GM21737 (cell line): ENCODE measurements around the gene MAMSTR.
A peak's percentile ranks its signal among the peaks of the same experiment; 100 is the strongest.

Source experiments
- ATAC-seq: cut with Tn5 transposase; IDR thresholded peaks from one replicate; pipeline ENCODE4 v1.9.1; 2021; ENCODE audit warnings: mild to moderate bottlenecking, moderate library complexity; ENCODE audit not compliant: unreplicated experiment

The MAMSTR gene

DNA sequence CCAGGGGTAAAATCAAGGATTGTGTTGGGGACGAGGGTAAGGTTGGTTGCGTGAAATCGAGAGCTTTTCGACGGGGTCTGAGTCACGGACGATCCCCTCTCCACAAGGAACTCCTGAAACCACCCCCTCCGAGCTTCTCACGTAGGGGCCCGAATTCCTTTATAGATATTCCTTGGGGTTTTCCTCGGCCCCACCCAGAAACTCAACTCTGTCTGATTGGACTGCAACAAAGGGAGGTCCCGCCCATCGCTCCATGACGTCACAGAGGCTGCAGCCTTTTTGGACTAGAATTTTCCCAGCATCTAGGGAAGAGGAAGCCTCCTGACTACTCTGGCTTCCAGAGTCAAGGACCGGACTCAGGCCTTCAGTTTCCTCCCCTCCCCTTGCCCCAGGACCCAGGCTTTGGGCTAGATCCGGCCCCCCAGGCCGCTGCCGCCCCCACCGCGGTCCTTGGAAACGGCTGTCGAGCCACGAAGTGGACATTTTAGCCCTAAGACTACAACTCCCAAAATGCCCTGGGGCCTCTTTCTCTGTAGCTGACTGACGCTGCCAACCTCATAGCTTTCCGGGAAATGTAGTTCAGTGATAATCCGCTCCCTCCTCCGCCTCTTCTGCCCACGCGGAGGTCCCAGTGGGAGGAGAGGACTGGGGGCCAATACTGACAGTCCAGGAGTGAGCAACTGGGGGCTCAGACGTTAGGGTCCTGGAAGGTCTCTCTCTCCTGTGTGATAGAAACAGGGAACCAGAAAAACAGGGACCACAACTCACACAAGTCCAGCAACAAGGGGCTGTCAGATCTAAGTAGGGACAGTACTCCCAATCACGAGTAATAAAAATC, 27.4 kb upstream of the MAMSTR start, which contains the start of gene IZUMO1:
IZUMO1 (minus strand) TSS at position 172 of the 838 bp plus-strand sequence. CDS start 1,050 bp downstream, outside the sequence.
- ATAC-seq, result no peak

DNA sequence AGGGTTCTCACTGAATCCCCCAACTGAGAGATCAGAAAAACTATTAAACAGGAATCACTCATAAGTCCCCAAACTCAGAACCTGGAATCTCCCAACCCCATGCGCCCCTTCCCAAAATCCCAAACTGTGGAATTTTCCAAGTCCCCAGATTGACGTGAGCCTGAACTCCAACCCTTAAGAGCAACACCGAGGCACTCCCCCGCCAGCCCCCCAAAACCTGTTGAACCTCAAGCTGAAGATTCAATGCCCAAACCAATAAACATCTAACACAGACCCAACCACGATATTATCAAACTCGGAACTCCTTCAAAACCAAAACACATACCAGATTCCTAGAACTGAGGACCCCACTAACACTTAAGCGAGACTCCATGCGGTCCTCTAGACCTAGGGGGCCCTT, 26.6 kb upstream of the MAMSTR start:
- ATAC-seq, result no peak

DNA sequence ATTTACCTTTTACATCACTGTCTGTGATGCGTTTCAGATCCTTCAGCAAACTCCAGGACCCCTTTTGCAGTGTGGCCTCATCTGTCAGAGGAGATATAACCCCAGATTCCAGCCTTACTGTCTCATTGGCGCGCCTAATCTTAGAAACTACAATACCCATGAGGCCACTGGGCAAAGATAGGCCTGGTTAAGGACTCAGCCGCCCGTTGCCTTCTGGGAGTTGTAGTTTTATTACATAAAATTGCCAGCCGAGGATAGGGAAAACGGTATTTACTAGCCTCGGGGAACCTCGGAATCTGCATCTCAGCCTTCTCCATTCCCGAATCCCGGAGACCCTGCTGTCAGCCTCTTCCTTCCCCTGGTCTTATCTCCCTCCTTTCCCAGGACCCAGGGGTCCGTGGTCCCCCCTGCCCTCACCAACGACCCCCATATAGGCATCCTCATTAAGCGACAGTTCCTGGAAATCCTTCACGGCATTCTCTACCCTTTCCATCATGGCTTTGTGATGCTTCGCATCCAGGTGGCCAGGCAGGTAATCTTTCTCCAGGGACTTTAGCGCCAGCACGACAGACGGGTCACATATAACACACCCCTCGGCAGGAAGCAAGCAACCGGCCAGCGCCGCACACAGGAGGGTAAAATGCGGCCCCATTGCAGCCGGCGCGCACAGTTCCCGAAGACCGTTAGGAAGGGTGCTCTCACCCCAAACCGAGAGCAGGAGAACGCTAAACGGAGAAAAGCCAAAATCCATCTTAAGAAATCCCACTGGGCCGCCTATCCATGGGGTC, 25.9 kb upstream of the MAMSTR start:
- no peak for ATAC-seq

DNA sequence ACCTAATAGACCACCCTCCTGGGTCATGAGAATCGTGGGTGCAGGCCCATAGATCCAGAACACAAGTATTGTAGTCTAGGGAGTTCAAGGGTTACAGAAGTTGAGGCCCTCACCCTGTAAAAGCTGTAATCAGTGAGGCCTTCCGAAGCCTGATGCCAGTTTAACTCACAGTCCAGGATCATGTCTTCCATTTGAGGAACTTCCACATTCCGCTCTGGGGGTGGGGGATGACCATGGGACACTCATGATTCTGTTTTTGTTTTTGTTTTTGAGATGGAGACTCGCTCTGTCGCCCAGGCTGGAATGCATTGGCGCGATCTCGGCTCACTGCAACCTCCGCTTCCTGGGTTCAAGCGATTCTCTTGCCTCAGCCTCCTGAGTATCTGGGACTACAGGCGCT, 22.6 kb upstream of the MAMSTR start:
- ATAC-seq, result no peak

DNA sequence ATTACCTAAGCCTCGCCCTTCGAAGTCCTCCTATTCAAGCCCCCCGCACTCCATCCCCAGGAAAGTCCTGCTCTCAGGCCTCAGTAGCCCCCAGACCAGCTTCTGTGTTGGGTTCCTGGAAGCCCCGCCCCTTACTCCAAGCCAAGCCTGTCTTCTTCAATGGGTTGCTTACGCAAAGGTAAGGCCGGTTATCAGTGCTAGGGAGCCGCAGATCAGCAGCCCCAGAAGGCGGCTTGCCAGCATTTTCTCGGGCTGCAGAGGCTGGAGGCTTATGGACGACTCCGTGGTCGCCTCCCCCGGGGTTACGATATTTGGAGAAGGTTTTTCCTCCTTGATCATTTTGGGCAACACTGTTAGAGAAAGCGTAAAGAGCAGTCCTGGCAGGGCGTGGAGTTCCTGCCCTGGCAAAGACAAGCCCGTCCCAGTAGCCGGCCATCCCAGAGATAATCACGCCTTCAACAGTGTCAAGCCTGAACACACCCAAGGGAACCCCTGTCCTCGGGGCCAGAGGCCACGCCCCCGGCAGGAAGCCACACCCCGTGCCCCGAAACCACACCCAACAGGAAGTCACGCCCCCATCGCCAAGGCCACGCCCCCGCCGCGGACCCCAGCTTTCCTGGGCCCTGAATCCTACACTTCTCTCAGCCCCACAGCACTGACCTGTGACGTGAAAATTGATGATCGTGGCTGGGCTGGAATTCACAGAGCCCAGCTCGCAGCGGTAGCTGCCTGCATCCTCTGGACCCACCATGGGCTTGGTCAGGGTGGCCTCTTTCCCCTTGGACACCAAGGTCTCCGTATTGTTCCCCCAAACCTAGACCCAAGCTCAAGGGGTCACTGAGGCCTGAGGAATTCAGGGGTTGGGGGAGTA, 21.8 kb upstream of the MAMSTR start:
- ATAC-seq, result no peak

DNA sequence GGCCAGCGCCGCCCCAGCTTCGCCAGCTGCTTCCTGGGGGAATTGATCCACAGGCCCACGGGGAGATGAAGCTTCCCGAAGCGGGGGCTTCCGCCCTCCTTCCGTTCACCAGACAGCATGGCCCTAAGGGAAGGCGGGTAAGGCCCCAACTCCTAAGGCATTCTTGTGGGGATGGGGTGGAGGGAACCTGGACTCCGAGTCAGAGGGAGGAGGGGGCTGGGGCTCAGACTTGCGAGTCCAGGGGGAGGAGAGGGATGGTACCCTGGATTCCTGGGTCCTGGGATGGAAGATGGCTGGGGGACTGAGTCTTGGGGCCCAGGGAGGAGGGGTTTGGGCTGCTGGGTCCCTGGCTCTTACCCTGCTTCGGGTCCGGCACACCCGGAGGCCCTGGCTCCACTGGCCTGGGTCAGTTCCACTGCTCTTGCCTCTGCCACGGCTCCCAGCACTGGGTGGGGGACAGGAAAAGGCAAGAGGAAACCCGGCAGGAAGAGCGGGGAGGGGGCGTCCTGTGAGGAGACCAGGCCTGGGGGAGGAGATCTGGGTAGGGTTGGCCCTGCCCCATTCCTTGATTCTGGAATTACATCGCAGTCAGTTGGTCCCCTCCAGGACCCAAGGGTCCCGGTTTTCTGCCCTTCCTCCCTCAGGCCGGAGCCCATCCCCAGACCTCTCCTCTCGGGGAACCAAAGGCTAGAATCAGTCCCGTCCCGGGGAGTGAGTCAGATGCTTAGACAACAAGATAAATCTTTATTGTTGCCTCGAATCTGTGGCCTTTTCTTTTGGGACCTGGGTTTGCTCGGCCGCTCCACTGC, 20.8 kb upstream of the MAMSTR start, which contains the start of gene RASIP1:
RASIP1 (minus strand) TSS at position 447 of the 809 bp plus-strand sequence; CDS start at position 119, 328 bp downstream.
- no peak for ATAC-seq

DNA sequence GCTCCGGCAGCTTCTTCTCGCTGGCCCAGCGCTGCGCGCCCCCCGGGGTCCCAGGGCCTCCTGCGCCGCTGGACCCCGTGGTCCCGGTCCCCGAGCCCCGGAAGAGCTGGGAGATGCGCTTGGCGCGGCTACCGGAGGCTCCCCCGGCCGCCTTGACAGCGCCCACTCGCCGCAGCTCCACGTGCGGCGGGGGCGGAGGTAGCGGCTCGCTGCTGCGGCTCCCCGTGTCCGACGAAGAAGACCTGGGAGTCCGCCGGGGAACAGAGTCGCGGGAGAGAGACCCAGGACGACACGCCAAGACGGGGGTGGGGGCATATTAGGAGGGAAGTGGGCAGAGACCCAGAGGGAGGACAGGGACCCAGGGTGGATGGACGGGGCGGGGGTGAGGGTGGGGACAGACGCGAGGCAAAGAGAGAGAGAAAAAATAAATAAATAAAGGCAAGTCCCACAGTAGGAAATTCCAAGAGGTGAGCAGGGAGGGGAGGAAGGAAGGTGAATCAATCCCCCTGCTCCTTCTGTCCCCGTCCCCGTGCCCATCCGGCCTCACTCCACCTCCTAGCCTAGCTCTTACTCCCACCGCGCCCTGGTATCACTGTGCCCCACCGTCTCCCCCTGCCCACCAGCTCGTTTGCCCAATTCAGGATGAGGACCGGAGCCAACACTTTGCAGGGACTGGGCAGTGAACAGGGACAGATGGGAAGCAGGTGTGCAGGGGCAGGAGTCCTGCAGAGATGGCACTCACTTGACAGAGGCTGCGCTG, 20.1 kb upstream of the MAMSTR start:
- ATAC-seq, result no peak

DNA sequence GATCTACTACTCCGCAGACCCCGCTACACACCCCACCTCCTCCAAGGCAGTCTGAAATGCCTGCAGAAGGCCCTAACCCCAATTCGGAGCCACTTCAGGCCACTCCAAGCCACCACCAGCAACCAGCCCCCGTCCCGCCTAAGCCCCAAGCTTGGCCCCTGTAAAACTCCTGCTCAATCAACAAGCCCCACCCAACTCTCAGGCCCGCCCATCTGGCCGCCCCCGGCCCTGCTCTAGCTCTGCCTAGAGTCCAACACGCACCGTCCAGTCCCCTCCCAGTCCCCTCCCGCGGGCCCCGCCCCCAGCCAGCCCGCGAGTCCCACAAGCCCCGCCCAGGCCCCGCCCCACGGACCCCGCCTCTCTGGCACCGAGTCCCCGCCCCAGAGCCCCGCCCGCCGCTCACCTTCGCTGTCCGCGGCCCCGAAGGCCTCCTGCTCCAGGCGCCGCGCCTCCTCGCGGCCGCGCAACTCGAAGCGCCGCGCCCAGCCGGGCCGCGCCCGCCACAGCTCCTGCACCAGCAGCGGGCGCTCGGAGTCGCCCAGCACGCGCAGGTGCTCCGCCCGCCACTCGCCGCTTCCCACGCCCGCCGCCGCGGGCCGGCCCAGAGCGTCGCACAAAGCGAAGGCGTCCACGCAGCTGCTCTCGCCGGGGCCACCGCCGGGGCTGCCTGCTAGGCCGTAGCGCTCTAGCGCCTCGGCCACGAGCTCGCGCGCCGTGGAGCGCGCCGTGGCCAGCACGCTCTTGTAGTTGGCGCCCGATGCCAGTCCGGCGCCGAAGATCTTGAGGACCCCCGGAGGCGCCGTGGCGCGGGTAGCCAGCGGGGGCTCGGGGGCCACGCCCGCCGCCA, 19.3 kb upstream of the MAMSTR start:
- peak; percentile 79 for ATAC-seq

DNA sequence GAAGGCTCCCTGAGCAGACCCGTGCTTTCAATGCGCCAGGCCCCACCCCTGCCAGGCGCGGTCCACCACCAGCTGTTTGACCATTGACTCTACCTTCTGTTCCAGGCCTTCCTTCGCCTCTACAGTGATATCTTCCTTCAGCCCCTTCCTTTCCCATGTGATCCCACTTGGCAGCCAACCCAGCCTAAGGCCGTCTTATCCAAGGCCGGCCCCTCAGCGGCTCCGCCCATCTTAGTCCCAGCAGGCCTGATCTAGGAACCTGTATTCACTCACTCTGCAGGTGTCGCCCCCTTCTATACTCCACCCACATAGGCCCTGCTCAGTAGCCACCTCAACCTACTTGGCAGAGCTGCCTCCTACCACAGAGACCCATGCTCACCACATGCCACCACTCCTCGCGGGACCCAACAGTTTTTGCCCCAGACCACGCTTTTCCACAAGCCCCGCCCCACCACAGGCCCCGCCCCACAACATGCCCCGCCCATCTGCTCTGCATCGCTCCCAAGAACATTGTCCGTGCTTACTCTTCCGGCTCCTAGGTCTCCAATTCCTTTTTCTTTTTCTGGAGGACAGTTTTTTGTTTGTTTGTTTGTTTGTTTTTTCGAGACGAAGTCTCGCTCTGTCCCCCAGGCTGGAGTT, 18.0 kb upstream of the MAMSTR start:
- ATAC-seq, result no peak

DNA sequence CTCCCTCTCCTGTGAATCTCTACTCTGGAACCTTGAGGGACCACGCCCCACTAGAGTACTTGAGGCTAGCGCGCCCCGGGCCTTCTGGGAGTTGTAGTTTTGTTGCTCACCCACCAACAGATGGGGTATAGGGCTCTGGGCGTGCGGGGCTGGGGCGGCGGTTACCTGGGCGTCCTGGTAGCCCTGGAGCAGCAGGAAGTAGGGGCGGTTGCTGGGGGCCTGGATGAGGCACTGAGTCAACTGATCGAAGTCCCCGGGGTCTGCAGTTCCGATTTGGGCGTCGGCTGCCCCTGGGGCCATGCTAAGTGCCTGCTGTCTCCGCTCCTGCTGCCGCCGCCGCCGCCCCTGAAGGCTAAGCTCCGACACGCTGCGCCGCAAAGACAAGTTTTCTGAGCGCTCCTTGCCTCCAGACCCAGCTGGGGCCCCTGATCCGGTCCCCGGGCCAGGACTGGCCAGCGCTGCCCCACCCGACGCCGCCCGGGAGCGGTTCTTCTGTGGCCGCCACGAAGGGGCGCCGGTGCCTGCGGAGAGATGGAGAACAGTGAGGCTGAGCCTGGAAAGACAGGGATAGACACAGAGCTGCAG, 15.6 kb upstream of the MAMSTR start:
- ATAC-seq, result no peak

DNA sequence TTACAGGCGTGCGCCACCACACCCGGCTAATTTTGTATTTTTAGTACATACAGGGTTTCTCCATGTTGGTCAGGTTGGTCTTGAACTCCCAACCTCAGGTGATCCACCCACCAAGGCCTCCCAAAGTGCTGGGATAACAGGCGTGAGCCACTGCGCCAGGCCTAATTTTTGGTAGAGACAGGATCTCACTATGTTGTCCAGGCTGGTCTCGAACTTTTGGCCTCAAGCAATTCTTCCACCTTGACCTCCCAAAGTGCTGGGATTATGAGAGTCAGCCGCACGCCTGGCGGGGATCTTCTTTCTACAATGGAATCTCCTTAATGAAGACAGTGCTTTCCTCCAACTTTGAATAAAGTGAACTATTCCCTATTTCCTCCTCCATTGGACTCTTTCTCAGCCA, 15.1 kb upstream of the MAMSTR start:
- ATAC-seq, result no peak

DNA sequence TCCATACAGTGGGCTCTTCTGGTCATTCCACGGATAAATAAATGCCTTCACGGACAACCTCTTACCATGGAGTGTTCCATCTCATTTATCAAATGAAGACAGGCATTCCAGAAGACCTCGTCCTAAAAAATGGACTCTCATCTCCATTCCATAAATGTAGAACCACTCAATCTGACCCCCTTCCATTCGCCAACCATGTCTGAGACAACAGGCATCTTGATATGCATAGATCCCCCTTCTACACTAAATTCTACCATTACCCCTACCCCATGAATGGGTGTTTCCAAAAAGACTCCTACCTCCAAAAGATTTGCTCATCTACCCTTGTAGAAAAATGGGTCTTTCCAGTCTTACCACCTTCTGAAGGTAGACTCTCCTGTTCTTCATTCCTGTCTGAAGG, 11.9 kb upstream of the MAMSTR start:
- ATAC-seq, result no peak

DNA sequence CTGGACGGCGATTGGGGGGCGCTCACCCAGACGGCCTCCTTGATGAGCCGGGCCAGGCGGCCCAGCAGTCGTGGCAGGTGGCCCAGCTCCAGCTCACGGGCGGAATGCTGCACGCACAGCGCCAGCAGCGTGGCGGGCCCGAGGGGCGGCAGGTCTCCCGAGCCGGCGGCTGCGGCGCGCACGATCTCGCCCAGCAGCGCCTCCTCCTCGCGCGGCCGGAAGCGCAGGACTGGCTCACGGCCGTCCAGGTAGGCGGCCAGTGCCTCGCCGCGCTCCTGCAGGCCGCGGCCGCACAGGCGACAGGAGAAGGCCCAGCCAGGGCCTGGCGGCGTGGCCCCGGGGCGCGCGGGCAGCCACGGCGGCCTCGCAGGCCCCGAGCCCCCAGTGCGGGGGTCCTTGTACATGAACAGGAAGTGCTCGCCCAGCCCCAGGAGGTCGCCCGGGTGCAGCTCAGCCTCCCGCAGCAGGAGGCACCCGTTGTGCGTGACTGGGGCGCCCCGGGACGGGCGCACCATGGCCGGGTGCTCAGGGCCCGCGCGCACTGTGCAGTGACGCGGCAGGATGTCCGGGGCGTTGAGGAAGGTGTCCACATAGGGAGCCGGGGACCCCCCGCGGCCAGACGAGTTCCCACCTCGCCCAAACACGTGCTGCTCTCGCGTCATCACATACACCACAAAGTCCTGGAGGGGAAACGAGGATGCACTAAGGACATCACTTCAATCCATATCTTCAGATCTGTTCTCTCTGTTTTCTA, 9.6 kb upstream of the MAMSTR start:
- no peak for ATAC-seq

DNA sequence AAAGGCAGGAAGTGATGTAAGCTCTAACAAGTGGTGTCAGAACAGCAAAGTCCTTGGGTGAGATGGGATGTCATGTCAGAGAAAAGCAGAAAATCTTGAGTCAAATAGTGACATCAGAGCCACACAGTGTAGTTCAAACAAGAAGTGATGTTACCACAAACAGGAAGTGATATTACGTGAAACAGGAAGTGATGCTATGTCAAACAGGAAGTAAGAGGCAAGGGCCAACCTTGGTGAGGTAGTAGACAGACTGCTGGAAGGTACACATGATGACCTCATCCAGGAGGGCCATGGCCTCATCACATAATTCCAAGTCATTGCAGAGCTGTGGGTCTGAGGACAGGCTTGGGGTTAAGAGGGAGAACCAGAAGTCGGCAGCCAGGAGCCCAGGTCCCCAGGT, 7.0 kb upstream of the MAMSTR start:
- no peak for ATAC-seq

DNA sequence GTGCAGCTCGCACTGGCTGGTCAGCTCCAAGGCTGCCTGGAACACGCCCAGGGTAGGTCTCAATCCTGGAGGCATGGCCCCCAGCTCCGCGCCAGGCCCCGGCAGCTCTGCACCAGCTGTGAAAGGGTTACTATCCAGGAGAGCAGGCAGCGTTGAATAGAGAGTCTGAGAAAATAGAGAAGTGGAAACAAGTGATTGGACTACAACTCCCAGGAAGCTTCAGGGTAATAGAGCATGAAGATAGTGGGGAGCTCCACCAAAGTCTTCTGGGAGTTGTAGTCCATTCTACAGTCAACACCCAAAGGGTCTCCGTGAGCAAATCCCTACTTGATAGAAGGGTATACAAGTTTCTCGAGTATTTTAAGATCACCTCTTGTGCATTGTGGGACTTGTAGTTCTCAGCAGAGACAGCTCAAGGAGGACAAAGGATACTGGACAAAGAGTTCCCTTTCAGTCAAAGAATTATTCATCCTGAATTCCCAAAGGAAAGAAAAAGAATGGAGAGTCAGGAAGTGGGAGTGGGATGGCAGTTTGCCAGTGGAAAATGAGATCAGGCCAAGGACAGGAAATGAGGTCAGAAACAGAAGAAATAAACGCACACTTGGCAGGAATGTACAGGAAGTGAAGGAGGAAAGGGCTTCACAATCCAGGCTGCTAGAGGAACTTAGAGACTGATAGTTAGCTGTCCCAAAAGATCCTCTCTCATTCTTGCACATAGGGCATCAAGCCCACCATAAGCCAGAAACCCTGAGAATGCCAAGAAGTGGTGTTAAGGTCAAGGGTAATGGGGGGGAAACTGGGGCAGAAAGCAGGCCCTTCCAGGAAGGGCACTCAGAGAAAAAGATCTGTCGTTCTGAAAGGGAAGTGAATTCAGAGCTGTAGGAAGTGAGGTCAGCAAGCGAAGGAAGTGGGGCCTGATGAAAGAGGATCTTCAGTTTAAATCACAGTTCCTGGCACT, 5.5 kb upstream of the MAMSTR start:
- ATAC-seq, result no peak

DNA sequence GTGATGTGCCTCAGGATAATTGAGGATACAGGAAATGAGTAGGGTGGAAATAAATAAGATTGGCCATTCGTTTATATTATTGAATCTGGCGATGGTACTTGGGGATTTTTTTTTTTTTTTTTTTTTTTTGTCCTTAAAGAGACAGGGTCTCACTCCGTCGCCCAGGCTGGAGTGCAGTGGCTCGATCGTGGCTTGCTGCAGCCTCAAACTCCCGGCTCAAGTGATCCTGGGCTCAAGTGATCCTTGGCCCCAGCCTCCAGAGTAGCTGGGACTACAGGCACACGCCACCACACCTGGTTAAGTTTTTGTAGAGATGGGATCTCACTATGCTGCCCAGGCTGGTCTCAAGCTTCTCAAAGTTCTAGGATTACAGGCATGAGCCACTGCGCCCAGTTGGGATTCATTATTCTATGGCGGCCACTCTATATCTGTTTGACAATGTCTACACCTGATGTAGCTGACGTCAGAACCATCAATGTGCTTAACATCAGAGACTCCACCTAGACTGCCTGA, 2.7 kb upstream of the MAMSTR start:
- ATAC-seq, result no peak
